HG03342 (cell line): ENCODE measurements around the gene CFAP410.
"Not testable (repeated sequence)": the region's sequence is repeated elsewhere in the genome, so short reads cannot be mapped to it uniquely, and the experiment has no call there.

ENCODE experiments used
- ATAC-seq: cut with Tn5 transposase; IDR thresholded peaks from one replicate; pipeline ENCODE4 v1.9.1; 2021; ENCODE audit warnings: mild to moderate bottlenecking, moderate library complexity; ENCODE audit not compliant: unreplicated experiment

CFAP410 gene

GRCh38 chr21:44370027-44370735 is 31.0 kb upstream of the CFAP410 start:
- ATAC-seq = no peak

GRCh38 chr21:44368711-44369446 is 29.7 kb upstream of the CFAP410 start:
- ATAC-seq = no peak

GRCh38 chr21:44366586-44367211 is 27.5 kb upstream of the CFAP410 start:
- no peak for ATAC-seq

GRCh38 chr21:44365967-44366585 is 26.9 kb upstream of the CFAP410 start:
- ATAC-seq = no peak

- no peak for ATAC-seq
Measured at GRCh38 chr21:44365251-44365966, 26.2 kb upstream of the CFAP410 start.

GRCh38 chr21:44364151-44365053 is 25.2 kb upstream of the CFAP410 start:
- no peak for ATAC-seq

GRCh38 chr21:44363278-44363677 is 24.1 kb upstream of the CFAP410 start:
- no peak for ATAC-seq

GRCh38 chr21:44361903-44362302 is 22.7 kb upstream of the CFAP410 start:
- ATAC-seq = not testable (repeated sequence)

GRCh38 chr21:44360159-44360558 is 21.0 kb upstream of the CFAP410 start:
- no peak for ATAC-seq

GRCh38 chr21:44359396-44359795 is 20.2 kb upstream of the CFAP410 start:
- no peak for ATAC-seq

GRCh38 chr21:44357064-44357837 is 18.1 kb upstream of the CFAP410 start:
- ATAC-seq = no peak

- no peak for ATAC-seq
Measured at GRCh38 chr21:44356636-44357035, 17.4 kb upstream of the CFAP410 start.

GRCh38 chr21:44356160-44356559 is 17.0 kb upstream of the CFAP410 start:
- ATAC-seq = no peak

GRCh38 chr21:44354775-44355771 is 15.9 kb upstream of the CFAP410 start:
- no peak for ATAC-seq

GRCh38 chr21:44354001-44354405 is 14.8 kb upstream of the CFAP410 start:
- no peak for ATAC-seq

GRCh38 chr21:44353191-44353970 is 14.2 kb upstream of the CFAP410 start, which contains the start of gene TRPM2:
TRPM2 (plus strand) TSS chr21:44353621; CDS start chr21:44353701, 80 bp downstream.
- ATAC-seq = no peak

- no peak for ATAC-seq
Measured at GRCh38 chr21:44352253-44352860, 13.2 kb upstream of the CFAP410 start.
